GM21529 (cell line): ENCODE measurements around the gene IFITM1.
"Not testable (repeated sequence)": the region's sequence is repeated elsewhere in the genome, so short reads cannot be mapped to it uniquely, and the experiment has no call there.

ENCODE experiments used
- ATAC-seq: cut with Tn5 transposase; IDR thresholded peaks from one replicate; pipeline ENCODE4 v1.9.1; 2021; ENCODE audit not compliant: unreplicated experiment

The IFITM1 gene

DNA sequence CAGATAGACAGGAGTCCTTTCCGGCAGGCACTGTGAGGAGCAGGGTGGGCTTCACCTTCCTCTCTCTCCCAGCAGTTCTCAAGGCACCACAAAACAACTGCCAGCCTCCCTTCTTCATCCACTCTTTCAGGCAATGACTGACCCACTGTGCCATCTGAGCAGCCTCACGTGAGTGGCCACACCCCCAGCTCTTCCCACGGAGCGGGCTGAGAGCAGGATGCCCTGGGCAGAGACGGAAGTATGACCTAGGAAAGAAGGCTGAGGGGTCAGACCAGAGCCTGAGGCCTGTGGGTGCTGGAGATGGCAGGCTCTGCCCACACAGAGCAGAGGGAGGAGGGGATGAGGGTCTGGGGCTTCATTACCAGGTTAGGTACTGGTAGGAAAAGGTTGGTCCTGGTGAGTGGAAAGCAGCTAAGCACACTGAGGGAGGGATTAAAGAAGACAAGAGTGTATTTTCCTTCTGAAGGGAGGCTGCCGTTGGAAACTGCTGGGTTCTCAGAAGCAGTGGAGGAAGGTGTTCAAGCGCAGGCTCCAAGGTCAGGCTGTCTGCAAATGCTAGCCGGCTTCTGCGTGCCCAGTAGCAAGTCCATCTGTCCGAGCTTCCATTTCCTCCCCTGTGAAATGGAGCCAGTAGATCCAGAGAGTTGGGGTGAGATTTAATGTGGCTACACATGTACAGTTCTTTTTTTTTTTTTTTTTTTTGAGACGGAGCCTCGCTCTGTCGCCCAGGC, 31.0 kb upstream of the IFITM1 start:
- ATAC-seq: no peak

DNA sequence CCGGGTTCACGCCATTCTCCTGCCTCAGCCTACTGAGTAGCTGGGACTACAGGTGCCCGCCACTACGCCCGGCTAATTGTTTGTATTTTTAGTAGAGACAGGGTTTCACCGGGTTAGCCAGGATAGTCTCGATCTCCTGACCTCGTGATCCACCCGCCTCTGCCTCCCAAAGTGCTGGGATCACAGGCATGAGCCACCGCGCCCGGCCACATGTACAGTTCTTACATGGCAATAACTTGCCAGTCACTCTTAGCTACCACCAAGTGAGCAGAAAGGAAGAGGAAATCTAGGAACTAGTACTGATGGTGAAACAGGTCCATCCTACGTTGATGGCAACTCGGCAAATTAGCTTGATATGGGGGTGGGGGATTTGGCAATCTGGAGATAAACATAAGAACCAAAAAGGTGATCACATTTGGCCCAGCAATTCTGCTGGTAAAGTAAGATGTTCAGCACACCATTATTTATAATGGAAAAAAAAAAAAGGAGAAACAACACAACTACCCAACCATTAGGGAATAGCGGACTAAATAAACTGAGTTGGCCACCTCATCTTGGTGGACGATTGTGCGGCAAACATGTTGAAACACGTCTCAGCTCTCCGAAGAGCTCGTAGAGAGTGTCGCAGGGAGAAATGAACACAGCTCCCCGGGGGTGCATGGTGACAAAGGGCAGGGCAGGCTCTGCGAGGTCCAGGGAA, 30.3 kb upstream of the IFITM1 start:
- ATAC-seq: no peak

DNA sequence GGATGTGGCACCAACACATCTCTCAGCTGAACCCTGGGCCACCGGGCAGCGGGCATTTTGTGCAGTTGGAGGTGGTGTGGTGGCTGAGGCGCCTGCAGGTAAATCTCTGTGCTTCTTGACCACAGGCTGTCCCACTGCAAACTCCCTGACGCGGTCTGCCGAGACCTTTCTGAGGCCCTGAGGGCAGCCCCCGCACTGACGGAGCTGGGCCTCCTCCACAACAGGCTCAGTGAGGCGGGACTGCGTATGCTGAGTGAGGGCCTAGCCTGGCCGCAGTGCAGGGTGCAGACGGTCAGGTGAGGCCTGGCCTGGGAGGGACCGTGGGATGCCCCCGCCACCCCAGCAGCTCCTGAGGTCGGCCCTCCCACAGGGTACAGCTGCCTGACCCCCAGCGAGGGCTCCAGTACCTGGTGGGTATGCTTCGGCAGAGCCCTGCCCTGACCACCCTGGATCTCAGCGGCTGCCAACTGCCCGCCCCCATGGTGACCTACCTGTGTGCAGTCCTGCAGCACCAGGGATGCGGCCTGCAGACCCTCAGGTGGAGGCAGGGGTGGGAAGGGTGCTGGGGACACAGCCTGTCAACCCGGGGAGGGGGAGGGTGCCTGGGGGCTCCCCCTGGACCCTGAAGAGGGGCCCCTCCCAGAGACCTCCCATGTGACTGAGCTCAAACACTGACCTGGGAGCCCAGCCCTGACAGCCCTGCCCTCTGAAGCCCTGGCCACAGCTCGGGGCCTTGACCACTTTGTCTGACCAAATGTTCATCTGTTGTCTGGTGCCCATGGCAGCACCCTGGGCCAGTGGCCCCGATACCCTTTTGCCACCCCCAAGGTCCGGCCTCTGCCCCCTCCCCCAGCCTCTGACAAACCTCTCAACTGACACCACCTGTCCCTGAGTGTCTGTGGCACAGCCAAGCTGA, 29.5 kb upstream of the IFITM1 start:
- no peak for ATAC-seq

DNA sequence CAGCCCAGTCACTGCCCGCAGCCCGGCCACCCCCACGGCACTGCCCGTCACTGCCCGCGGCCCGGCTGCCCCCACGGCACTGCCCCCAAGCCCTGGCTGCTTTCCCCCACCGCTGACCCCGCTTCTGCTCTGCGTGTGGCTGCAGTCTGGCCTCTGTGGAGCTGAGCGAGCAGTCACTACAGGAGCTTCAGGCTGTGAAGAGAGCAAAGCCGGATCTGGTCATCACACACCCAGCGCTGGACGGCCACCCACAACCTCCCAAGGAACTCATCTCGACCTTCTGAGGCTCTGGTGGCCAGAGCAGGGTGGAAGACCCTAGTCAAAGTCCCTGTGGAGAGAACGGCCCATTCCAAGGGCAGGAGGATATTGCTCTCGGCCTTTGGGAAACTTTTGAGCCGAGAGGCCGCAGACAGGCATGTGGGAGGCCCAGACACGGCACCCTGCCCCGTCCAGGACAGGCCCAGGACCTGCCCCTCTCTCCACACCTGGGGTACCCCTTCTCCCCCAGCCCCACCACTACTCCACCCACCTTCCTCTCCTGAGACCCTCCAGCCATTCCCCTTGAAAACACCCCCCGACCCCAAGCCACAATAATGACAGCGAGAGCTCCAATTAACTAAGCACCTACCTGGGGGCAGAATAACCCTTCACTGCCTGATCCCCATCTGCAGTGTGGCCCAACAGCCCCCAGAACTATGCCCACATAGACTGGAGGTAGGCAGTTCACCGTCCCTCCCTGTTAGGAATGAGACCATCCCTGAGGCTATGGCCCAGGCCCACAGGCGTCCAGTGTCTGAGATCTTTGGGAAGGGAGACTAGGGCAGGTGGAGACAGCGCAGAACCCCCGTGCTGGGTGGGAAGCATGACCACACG, 28.6 kb upstream of the IFITM1 start:
- no peak for ATAC-seq

DNA sequence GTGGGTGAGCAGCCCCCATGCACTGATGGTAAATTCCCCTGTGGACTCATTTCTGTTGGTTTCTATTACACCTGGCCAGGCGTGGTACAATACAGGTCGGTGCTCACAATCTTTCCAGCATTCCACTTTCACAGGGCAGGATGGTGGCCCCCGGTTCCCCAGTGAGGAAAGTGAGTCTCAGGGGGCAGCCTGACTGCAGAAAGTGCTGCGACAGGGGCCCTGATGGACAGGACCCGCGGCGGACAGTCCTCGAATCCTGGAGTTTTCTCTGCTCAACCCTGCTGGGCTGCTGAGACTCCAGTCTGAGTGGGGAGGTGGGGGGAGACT, 28.0 kb upstream of the IFITM1 start:
- no peak for ATAC-seq

DNA sequence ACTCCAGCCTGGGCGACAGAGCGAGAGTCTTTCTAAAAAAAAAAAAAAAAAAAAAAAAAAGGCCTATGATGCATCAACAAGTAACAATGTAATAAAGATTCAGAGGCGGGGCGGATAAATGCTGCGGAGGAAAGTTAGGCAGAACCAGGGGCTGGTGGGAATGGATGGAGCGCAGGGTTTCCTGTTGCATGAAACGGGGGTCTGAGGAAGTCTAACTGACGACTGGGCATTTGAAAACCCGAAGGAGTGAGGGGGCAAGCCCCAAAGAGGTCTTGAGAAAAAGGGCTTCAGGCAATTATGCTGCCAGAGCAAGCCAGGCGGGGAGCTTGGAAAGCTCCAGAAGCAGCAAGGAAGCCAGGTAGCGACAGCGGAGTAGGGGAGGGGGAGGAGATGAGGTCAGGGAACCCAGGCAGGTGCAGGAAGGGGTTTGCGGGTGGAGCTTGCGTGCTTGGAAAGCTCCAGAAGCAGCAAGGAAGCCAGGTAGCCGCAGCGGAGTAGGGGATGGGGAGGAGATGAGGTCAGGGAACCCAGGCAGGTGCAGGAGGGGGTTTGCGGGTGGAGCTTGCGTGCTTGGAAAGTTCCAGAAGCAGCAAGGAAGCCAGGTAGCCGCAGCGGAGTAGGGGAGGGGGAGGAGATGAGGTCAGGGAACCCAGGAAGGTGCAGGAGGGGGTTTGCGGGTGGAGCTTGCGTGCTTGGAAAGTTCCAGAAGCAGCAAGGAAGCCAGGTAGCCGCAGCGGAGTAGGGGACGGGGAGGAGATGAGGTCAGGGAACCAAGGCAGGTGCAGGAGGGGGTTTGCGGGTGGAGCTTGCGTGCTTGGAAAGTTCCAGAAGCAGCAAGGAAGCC, 26.6 kb upstream of the IFITM1 start:
- not testable (repeated sequence) for ATAC-seq

DNA sequence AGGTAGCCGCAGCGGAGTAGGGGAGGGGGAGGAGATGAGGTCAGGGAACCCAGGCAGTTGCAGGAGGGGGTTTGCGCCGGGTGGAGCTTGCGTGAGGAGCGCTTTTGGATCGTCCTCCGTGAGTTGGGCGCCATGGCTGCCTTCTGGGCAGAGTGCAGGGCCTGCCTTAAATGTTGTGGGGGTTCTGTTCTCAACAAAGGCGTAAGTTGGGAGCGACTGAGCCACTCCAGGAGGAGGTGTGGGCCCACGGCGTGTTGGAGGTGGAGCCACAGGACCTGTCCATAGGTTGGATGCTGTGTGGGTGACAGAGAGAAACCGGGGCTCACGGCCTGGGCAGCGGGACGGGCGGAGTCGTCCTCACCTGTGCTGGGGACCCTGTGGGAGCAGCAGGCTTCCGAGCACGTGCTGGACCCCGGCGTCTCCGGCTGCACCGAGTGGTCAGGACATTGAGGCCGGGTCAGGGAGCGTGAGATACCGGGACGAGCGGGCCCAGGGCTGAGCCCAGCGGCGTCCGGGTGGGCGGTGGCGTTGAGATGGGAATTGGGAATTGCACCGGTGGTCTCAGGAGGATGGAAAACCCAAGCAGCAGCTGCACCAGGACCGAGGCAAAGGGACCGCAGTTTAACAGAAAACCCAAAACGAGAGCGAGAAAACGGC, 25.9 kb upstream of the IFITM1 start:
- no peak for ATAC-seq

DNA sequence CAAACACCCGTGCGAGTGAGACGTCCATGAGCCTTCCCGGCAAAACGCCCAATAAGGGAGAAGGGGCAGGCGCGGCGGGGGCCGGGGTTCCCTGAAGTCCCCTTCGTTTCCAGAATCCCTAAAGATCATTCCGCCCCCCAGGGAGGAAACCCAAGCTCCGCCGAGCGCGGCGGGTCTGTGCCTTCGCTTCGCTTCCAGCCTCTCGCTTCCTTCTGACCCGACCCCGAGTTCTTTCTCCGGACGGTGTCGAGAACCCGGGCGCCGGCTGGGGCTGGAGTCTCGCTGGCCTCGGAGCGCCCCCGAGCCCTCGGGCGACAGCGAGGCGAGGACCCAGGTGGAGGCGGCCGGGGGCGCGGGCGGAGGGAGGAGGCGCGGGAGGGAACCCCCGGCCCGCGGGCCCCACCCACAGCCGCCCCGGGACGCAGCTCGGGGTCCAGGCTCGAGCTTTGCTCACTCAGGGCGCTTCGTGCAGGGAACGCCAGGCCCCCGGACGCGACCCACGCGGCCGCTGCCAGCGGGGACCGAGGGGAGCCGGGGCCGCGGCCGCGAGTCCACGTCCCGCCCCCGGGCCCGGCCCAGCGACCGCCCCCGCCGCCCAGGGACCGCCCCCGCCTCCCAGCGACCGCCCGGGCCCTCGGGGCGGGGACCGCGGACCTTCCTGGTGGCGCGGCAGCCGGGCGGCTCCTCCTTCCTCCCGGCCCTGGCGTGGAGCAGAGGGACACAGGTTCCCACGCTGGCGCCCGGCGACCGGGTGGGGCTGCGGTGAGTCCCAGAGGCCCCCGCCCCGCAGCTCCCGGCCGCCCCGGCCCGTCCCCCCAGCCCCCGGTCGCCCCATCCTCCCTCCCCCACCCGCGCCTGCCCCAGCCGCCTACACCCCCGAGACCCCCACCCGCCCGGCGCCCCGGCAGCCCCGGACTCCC, 25.1 kb upstream of the IFITM1 start, which contains the start of gene PGGHG:
PGGHG (plus strand) TSS at position 649 of the 920 bp plus-strand sequence. CDS start 691 bp downstream, outside the sequence.
- ATAC-seq: no peak

DNA sequence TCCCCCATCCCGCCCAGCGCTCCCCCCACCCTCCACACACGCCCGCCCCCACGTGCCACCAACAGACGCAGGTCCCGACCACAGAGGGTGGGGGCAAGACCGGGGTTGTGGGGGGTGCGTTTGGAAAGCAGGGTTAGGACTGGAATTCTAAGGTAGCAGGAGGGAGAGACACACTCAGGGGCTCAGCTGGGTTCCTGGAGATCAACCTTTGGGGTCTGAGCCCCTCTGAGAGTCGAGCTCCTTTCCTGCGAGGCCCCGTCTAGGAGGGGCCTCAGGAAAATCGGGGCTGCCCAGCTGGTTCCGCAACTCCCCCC, 24.5 kb upstream of the IFITM1 start:
- no peak for ATAC-seq

DNA sequence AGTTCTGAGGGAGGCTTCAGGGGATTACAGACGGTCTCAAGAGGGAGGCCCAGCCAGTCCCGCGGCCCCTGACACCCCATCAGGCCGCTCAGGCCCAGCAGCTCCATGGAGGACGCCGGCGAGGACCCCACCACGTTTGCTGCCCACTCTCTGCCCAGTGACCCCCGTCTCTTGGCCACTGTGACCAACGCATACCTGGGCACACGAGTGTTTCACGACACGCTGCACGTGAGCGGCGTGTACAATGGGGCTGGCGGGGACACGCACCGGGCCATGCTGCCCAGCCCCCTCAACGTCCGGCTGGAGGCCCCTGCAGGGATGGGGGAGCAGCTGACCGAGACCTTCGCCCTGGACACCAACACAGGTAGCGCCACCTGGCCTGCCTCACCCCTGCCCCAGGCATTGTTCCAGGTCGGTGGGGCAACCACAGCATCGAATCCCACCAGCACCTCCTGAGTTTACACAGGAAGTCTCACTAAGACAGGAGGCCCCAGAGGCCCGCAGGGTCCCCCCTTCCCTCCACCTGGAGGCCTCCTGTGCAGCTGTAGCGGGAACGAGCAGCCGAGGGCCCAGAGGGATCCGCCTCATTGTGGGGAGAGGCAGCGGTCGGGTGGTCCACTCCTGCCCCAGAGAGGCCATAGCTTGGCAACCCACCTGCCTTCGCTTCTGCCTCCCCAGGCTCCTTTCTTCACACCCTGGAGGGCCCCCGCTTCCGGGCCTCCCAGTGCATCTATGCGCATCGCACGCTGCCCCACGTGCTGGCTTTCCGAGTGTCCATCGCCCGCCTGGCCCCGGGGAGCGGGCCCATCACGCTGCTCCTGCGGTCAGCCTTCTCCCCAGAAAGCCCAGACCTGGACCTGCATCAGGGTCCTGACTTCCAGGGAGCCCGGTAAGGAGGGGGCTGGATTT, 23.9 kb upstream of the IFITM1 start:
- no peak for ATAC-seq

DNA sequence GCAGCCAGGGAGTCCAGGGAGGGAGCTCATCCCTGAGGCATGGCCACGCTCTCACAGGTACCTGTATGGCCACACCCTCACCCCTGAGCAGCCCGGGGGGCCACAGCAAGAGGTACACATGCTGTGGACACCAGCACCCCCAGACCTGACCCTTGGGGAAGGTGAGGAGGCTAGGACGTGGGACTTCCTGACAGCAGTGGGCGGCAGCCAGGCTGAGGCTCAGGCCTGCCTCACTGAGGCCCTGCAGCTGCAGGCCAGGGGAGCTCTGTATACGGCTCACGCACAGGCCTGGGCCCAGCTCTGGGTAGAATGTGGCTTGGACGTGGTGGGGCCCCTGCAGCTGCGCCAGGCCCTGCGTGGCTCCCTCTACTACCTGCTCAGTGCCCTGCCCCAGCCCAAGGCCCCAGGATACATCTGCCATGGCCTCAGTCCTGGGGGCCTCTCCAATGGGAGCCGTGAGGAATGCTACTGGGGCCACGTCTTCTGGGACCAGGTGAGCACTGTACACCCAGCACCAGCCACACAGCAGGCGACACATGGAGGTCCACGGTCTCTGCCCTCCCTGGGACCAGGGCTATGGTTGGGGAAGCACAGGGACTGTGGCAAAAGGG, 23.1 kb upstream of the IFITM1 start:
- no peak for ATAC-seq

DNA sequence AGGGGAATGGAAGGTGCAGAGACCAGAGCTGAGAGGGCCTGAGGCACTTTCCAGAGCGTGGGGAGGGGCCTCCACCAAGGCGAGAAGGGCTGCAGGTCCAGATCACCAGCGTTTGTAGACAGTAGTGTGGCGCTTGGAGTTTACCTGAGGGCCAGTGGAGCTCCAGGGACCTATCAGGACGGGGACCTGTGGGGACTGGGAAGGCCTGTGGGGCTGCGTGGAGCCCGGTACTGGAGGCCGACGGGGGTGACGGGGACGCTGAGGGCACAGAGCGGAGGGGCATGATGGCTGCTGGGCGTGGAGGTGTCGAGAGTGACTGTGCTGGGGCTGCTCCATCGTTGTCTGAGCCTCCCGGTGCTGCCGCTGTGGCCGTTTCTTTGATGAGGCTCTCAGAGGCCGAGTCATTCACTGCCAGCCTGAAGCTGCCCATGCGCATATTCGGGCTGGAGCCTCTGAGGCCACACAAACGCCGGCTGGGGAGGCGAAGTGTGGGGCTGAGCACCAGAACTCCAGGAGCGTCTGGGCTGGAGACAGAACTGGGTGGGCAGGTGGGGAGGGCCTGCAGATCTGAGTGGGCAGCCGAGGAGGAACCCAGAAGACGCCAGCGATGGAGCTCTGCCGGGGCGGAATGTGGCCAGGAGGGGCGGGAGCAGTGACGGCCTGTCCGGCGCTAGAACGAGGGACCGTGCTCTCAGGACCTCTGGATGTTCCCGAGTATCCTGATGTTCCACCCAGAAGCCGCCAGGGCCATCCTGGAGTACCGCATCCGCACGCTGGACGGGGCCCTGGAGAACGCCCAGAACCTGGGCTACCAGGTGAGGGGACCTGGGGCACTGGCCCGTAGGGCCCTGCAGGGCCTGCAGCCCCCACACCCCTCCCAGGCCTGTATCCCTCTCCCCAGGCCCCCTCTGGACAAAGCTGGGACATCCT, 22.3 kb upstream of the IFITM1 start:
- ATAC-seq: no peak

DNA sequence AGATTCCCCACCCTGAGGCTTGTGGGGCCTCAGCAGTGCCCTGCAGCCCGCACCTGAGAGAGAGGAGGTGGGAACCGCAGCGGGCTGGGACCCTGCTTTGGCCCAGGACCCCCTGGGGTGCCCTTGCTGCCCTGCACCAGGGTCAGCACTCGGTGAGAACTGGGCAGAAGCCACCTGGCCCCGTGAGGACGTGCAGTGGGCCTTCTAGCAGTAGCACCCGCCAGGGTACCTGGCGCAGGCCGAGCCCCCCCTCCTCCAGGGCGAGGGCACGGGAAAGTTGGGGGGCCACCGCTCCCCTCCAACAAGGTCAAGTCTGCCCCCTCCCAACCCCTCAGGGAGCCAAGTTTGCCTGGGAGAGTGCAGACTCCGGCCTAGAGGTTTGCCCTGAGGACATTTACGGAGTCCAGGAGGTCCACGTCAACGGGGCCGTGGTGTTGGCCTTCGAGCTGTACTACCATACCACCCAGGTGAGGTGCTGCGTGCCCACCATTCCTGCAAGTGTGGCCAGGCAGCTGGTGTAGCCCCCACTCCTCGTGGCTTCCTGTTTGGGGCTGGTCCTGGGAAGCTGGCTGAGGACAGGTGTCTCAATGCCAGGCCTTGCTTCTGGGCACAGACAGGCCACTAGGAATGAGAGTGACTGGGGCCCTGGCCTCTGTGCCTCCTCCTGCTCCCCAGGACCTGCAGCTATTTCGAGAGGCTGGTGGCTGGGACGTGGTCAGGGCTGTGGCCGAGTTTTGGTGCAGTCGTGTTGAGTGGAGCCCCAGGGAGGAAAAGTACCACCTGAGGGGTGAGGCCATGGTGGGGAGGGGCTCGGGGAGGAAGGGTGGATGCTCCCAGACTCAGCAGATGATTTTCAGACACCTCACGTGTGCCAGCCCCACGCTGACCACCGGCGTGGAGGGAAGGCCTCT, 21.4 kb upstream of the IFITM1 start:
- no peak for ATAC-seq

DNA sequence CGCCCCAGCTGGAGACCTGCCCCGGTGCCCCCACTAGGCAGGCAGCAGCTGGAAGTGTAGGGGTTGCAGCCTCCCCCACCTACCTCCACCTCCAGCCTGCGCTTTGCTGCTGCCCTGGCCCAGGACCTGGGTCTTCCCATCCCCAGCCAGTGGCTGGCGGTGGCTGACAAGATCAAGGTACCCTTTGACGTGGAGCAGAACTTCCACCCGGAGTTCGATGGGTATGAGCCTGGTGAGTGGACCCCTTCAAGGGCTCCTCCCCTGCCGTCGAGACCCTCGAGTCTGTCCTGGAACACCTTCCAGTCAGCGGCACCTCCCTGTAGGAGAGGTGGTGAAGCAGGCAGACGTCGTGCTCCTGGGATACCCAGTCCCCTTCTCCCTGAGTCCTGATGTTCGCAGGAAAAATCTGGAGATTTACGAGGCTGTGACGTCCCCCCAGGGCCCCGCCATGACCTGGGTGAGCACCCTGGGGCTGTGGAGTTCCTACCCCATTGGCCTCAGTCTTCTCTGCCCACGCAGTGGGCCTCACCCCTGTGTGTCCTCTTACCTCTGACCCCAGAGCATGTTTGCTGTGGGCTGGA, 20.5 kb upstream of the IFITM1 start:
- no peak for ATAC-seq
